GM18505 (cell line): ENCODE results near the gene CRYBG1.
"Not testable (repeated sequence)": the region's sequence is repeated elsewhere in the genome, so short reads cannot be mapped to it uniquely, and the experiment has no call there.

Experiments
- ATAC-seq: cut with Tn5 transposase; IDR thresholded peaks from one replicate; pipeline ENCODE4 v1.9.1; 2021; ENCODE audit not compliant: unreplicated experiment
- POLR2A ChIP-seq: IDR thresholded peaks from 4 replicates; pipeline ENCODE4 v1.6.1; 2011; ENCODE audit warnings: borderline replicate concordance; ENCODE audit not compliant: insufficient read depth, insufficient read length; ENCODE audit errors: extremely low read depth

Gene CRYBG1

GRCh38 chr6:106547601-106548453, 187.3 kb downstream of the CRYBG1 start:
- no peak for ATAC-seq

GRCh38 chr6:106548926-106549455, 188.5 kb downstream of the CRYBG1 start:
- not testable (repeated sequence) for ATAC-seq

More at GRCh38 chr6:106547601-106548453, 187.3 kb downstream of the CRYBG1 start:
- no peak for TF ChIP-seq POLR2A

GRCh38 chr6:106549521-106549920, 189.0 kb downstream of the CRYBG1 start:
- ATAC-seq: no peak
- TF ChIP-seq POLR2A: no peak

- TF ChIP-seq POLR2A: no peak
Measured at GRCh38 chr6:106551155-106551554, 190.6 kb downstream of the CRYBG1 start.

GRCh38 chr6:106553440-106553839, 192.9 kb downstream of the CRYBG1 start:
- no peak for TF ChIP-seq POLR2A
- ATAC-seq: no peak

More at GRCh38 chr6:106551155-106551554, 190.6 kb downstream of the CRYBG1 start:
- ATAC-seq: no peak

GRCh38 chr6:106555767-106556166, 195.2 kb downstream of the CRYBG1 start:
- no peak for ATAC-seq
- no peak for TF ChIP-seq POLR2A

GRCh38 chr6:106556368-106556960, 195.9 kb downstream of the CRYBG1 start:
- ATAC-seq: no peak
- TF ChIP-seq POLR2A: no peak

DNA sequence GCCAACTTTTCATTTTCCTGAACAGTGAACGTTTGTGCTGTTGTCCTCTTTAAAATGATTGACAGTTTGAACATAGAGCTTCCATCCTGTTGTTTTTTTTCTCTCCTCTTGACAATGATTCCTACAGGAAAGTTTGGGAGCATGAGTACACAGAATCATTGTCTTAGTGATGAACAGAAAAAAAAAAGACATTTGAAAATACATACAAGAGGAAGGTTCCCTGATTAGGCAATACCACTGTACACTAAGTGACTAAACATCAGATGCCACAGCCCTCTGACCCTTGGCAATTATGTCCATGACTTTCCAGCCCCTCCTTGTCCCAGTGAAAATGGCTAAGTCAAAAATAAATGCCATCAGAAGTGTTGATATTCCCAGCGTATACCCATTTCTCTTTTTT, 197.3 kb downstream of the CRYBG1 start:
- no peak for ATAC-seq
- no peak for TF ChIP-seq POLR2A

- no peak for ATAC-seq
- no peak for TF ChIP-seq POLR2A
Measured at GRCh38 chr6:106558364-106558763, 197.8 kb downstream of the CRYBG1 start.

GRCh38 chr6:106559659-106560058, 199.1 kb downstream of the CRYBG1 start:
- ATAC-seq: not testable (repeated sequence)

- no peak for ATAC-seq
- no peak for TF ChIP-seq POLR2A
Measured at GRCh38 chr6:106560996-106561685, 200.6 kb downstream of the CRYBG1 start.

DNA sequence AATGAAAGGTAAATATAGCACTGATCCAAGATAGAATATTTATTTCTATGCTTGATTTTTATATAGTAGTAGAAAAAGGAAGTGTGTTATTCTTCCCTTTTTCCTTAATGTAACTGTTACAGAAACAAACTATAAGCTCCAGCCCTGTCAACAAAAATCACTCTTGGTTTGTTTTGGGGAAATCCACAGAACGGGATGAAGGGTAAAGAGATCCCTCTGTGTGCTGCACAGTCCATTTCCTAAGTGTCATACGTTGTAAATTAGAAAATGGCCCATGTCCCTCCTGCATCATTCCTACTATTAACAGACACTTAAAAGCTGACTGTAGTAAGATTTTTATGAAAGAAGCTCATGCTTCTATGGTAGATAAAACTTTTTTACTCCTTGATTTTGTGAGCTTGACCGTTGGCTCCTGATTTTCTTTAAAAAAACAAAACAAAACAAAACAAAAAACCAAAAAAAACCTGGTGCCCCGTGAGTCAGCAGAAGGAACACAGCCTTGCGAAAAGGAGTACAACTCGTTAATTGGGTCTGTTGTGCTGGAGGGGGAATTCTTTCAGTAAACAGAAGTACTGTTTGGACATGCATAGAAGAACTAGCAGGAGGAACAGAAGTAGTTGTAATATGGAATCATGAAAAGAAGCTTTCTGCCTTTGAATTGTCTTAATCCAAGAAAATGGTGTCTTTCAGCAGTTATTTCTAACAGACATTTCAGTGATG, 201.3 kb downstream of the CRYBG1 start:
- ATAC-seq: no peak
- TF ChIP-seq POLR2A: no peak

DNA sequence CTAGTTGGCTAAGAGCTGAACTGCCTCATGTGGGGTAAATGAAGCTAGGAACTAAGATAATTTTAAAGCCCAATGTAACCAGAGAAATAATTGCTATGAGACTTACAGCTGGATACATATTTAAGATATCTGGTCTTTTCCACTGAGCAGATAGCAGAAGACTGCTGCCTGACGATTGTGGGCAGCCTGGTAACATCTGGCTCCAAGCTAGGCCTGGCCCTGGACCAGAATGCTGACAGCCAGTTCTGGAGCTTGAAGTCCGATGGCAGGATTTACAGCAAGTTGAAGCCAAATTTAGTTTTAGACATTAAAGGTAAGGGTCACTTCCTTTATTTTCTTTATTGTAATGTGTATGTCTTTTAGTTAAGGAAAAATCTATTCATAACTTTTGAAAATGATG, 203.1 kb downstream of the CRYBG1 start:
- TF ChIP-seq POLR2A: no peak
- ATAC-seq: no peak
